SK-N-SH (cell line): ENCODE results near the gene SDK1.

Source experiments
- CTCF ChIP-seq: fragments of 200-600 bp; sonication (generic); IDR thresholded peaks from 2 replicates; pipeline ENCODE4 v1.6.1; 2017; ENCODE audit warnings: antibody characterized with exemption, mild to moderate bottlenecking, moderate library complexity
- MAX ChIP-seq: IDR thresholded peaks from 2 replicates; pipeline ENCODE4 v1.4.0; 2012; ENCODE audit warnings: low read depth
- POLR2AphosphoS5 ChIP-seq: IDR thresholded peaks from 2 replicates; pipeline ENCODE4 v1.6.1; 2012; ENCODE audit warnings: low read depth, low read length
- SIN3A ChIP-seq: IDR thresholded peaks from 2 replicates; pipeline ENCODE4 v1.6.1; 2012; ENCODE audit warnings: low read depth, mild to moderate bottlenecking, low read length, moderate library complexity, borderline replicate concordance
- ZBTB33 ChIP-seq: IDR thresholded peaks from 2 replicates; pipeline ENCODE4 v1.4.0; 2012; ENCODE audit warnings: low read depth, borderline replicate concordance

- TF ChIP-seq SIN3A (no peak), POLR2AphosphoS5 (no peak), CTCF (no peak), MAX (no peak), ZBTB33 (no peak)
Measured at GRCh38 chr7:4040109-4040928, 739.3 kb downstream of the SDK1 start.
